Lung (tissue), 12 donors: ENCODE data around the gene PLXDC1. TPM values are rescaled to one million over a fixed set of nuclear protein-coding genes. Genes with fewer than 3 reads are reported as not detected.

Experiments used
- ATAC-seq: fragments of 200-7000 bp; cut with Tn5 transposase; one replicate; pipeline ENCODE4 v1.9.1; 2020; ENCODE audit warnings: moderate number of reproducible peaks; ENCODE audit not compliant: insufficient read depth, low FRiP score
- DNase-seq, 3 donors: peaks; one replicate each; pipeline ENCODE4 v3.0.0-alpha.2; 2013 to 2017
- H3K27ac ChIP-seq, 2 donors: one replicate each; pipeline ENCODE4 v1.5.1; 2013; ENCODE audit warnings: mild to moderate bottlenecking in 2 of 2, moderate library complexity in 2 of 2, control low read depth in 1 of 2, inconsistent platforms in 1 of 2, low read depth in 1 of 2, low read length in 1 of 2
- H3K27me3 ChIP-seq, 3 donors: one replicate each; pipeline ENCODE4 v1.5.1; 2013; ENCODE audit warnings: low read length in 2 of 3; ENCODE audit not compliant: control insufficient read depth in 3 of 3, insufficient read depth in 3 of 3
- H3K36me3 ChIP-seq, 4 donors: one replicate each; pipeline ENCODE4 v1.5.1; 2013; ENCODE audit warnings: low read length in 4 of 4, mild to moderate bottlenecking in 1 of 4, moderate library complexity in 1 of 4; ENCODE audit not compliant: control insufficient read depth in 4 of 4, insufficient read depth in 4 of 4
- H3K4me1 ChIP-seq, 5 donors: one replicate each; pipeline ENCODE4 v1.5.1; 2013; ENCODE audit warnings: low read length in 5 of 5, mild to moderate bottlenecking in 2 of 5, moderate library complexity in 1 of 5; ENCODE audit not compliant: control insufficient read depth in 5 of 5, insufficient read depth in 5 of 5
- H3K4me3 ChIP-seq: one replicate; pipeline ENCODE4 v1.5.1; 2013; ENCODE audit warnings: mild to moderate bottlenecking, control low read depth, moderate library complexity
- H3K9ac ChIP-seq, 2 donors: one replicate each; pipeline ENCODE4 v1.5.1; 2013; ENCODE audit warnings: low read length in 2 of 2, control low read depth in 1 of 2; ENCODE audit not compliant: insufficient read depth in 1 of 2
- H3K9me3 ChIP-seq, 4 donors: one replicate each; pipeline ENCODE4 v1.5.1; 2013; ENCODE audit warnings: low read length in 3 of 4, mild to moderate bottlenecking in 1 of 4, moderate library complexity in 1 of 4; ENCODE audit not compliant: control insufficient read depth in 4 of 4, insufficient read depth in 3 of 4
- CTCF ChIP-seq: IDR thresholded peaks from 2 replicates; pipeline ENCODE4 v1.5.1; 2012; ENCODE audit warnings: mild to moderate bottlenecking; ENCODE audit errors: control extremely low read depth, extremely low read depth
- WGBS, 2 donors: extraction: QIAGEN DNeasy Blood & Tissue Kit; methylation state at CpG; one replicate each; pipeline ENCODE4 v1.1.7; 2013; 5-methylcytosine and 5-hydroxymethylcytosine counted together
- polyA plus RNA-seq, 2 donors: library from polyadenylated mRNA; stranded (reverse); fragments of 200-250 nt; gene quantifications; one replicate each; pipeline ENCODE4 v1.2.1, GENCODE V29; 2013
- total RNA-seq, 2 donors: library from RNA; depleted of rRNA in 1 of 2; stranded (reverse); fragments of >200 nt in 1 of 2; gene quantifications; one replicate each; pipeline ENCODE4 v1.2.1, GENCODE V29; 2014 to 2021
- donor health status: control.
- donor health status: control.
- donor health status: Bipolar disorder and iron deficiency.
- donor health status: healthy.
- donor health status: DM: yes; HTN: yes; CAD: no.

Gene PLXDC1
- total and polyA plus RNA-seq, 4 donors: 1.7 to 7.3 (median 5.4) TPM

- ATAC-seq: no peak
- no peak overlapping the region for H3K27ac ChIP-seq
Observed at GRCh38 chr17:39138431-39139160, 12.8 kb downstream of the PLXDC1 start.

GRCh38 chr17:39134878-39135277, 16.6 kb downstream of the PLXDC1 start:
- Histone ChIP-seq H3K4me1 (peaks cover 0 to 10% (median 0%) of the 10 kb centered on the region in 5 donors), H3K27ac (no peak overlapping the region), H3K9me3 (no peaks in the 10 kb centered on the region), H3K9ac (no peak overlapping the region), H3K27me3 (no peaks in the 10 kb centered on the region), H3K36me3 (no peaks in the 10 kb centered on the region), H3K4me3 (no peak overlapping the region)
- ATAC-seq: no peak
- DNase-seq: no peak
- no peak for TF ChIP-seq CTCF
- 76 to 78% methylated on average over 6 of the region's 6 CpGs for WGBS, 2 donors

More at GRCh38 chr17:39138431-39139160, 12.8 kb downstream of the PLXDC1 start:
- 91 to 95% methylated on average over 13 of the region's 13 CpGs for WGBS, 2 donors
- H3K4me1 ChIP-seq: peaks cover 0 to 4% (median 0%) of the 10 kb centered on the region in 5 donors
- TF ChIP-seq CTCF: no peak
- no peaks in the 10 kb centered on the region for H3K27me3 ChIP-seq
- no peaks in the 10 kb centered on the region for H3K36me3 ChIP-seq
- no peak for DNase-seq
- H3K4me3 ChIP-seq: no peak overlapping the region
- H3K9ac ChIP-seq: no peak overlapping the region
- no peaks in the 10 kb centered on the region for H3K9me3 ChIP-seq

GRCh38 chr17:39132192-39132610, 19.2 kb downstream of the PLXDC1 start:
- no peak overlapping the region for H3K27ac ChIP-seq
- ATAC-seq (no peak), DNase-seq (peak in 2 of 3 donors; percentile 54 to 73)
- 89 to 92% methylated on average over 7 of the region's 7 CpGs for WGBS, 2 donors
- H3K9ac ChIP-seq: no peak overlapping the region
- no peaks in the 10 kb centered on the region for H3K9me3 ChIP-seq
- no peak for TF ChIP-seq CTCF
- H3K4me3 ChIP-seq: no peak overlapping the region
- no peaks in the 10 kb centered on the region for H3K27me3 ChIP-seq
- H3K36me3 ChIP-seq: no peaks in the 10 kb centered on the region
- peaks cover 0 to 10% (median 0%) of the 10 kb centered on the region in 5 donors for H3K4me1 ChIP-seq

- Histone ChIP-seq H3K9ac (no peak overlapping the region), H3K36me3 (no peaks in the 10 kb centered on the region), H3K4me3 (no peak overlapping the region), H3K27me3 (no peaks in the 10 kb centered on the region), H3K4me1 (peaks cover 0 to 14% (median 0%) of the 10 kb centered on the region in 5 donors), H3K27ac (no peak overlapping the region), H3K9me3 (no peaks in the 10 kb centered on the region)
- no peak for TF ChIP-seq CTCF
- WGBS, 2 donors: 80 to 81% methylated on average over 6 of the region's 6 CpGs
- ATAC-seq (no peak), DNase-seq (no peak)
Observed at GRCh38 chr17:39131616-39132015, 19.8 kb downstream of the PLXDC1 start.
